AG09319 (cell line): Measurements from ENCODE around the gene MSH5.

ENCODE experiments used
- DNase-seq: peaks from one replicate; pipeline ENCODE4 v3.0.0-alpha.2; 2010; ENCODE audit warnings: low read depth; ENCODE audit errors: extremely low read depth
- TF ChIP-seq, protein P1 (sequence below): IDR thresholded peaks from 2 replicates; pipeline ENCODE4 v1.5.1; 2011; ENCODE audit warnings: low read depth, mild to moderate bottlenecking, inconsistent platforms, low read length, moderate library complexity

The MSH5 gene

GRCh38 chr6:31763619-31763940, 23.8 kb downstream of the MSH5 start:
- TF ChIP-seq, protein P1, sequence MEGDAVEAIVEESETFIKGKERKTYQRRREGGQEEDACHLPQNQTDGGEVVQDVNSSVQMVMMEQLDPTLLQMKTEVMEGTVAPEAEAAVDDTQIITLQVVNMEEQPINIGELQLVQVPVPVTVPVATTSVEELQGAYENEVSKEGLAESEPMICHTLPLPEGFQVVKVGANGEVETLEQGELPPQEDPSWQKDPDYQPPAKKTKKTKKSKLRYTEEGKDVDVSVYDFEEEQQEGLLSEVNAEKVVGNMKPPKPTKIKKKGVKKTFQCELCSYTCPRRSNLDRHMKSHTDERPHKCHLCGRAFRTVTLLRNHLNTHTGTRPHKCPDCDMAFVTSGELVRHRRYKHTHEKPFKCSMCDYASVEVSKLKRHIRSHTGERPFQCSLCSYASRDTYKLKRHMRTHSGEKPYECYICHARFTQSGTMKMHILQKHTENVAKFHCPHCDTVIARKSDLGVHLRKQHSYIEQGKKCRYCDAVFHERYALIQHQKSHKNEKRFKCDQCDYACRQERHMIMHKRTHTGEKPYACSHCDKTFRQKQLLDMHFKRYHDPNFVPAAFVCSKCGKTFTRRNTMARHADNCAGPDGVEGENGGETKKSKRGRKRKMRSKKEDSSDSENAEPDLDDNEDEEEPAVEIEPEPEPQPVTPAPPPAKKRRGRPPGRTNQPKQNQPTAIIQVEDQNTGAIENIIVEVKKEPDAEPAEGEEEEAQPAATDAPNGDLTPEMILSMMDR = no peak
- no peak for DNase-seq

DNA sequence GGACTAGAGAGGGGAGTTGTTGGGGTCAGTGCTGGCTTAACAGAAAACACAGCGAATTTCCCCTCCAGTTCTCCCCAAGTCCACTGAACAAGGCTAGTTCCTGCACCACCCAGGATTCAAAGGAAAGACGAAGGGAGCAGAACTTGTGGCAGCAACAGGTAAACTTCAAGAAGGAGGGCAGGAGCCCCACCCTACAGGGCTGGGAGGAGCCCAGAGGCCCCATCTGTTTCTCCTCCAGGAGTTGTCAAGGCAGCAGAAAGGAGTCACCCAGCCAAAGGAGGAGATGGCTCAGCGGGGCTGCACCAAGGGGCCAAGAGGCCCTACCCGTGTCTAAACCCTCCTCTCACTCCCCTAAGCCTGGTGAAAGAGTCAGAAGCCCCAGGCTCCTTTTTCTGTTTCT, 24.4 kb downstream of the MSH5 start:
- TF ChIP-seq, protein P1 = no peak
- no peak for DNase-seq

GRCh38 chr6:31765559-31765909, 25.7 kb downstream of the MSH5 start:
- TF ChIP-seq, protein P1 = no peak
- no peak for DNase-seq

GRCh38 chr6:31765910-31766794, 26.3 kb downstream of the MSH5 start:
- no peak for DNase-seq
- TF ChIP-seq, protein P1 = no peak

DNA sequence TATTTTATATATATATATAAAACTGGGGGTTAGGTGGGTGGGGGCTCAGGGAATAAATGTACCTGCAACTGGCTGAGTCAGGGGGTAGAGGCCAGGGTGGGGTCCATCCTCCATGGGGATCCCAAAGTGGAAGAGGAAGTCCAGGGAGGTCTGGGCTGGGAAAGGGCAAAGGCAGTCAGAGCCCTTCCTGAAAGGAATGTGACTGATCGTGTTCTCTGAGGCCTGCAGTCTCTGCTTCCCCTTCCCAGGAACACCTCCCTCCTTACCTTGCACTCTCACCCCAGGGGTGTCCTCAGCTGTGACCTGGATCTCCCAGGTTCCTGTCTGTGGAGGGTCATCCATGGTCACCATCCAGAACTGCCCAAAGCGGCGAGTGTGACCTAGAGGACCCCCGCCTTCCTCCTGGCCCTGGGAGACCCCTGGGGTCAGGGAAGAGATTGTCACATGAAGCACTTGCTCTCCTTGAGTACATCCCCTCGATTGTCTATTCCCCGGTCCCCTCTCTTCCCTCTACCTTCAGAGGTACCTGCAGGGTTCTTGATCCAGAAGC, 27.4 kb downstream of the MSH5 start:
- no peak for DNase-seq
- TF ChIP-seq, protein P1 = no peak

GRCh38 chr6:31768363-31769257, 28.8 kb downstream of the MSH5 start:
- no peak for DNase-seq
- TF ChIP-seq, protein P1 = no peak
